ENCODE measurements around the gene TRAPPC3L. TPM values are rescaled to one million over a fixed set of nuclear protein-coding genes. Genes with fewer than 3 reads are reported as not detected.

TRAPPC3L gene
- not detected in 5 replicates for total RNA-seq (2022; extraction: Qiagen RNA extraction; ENCODE audit: low read depth)

DNA sequence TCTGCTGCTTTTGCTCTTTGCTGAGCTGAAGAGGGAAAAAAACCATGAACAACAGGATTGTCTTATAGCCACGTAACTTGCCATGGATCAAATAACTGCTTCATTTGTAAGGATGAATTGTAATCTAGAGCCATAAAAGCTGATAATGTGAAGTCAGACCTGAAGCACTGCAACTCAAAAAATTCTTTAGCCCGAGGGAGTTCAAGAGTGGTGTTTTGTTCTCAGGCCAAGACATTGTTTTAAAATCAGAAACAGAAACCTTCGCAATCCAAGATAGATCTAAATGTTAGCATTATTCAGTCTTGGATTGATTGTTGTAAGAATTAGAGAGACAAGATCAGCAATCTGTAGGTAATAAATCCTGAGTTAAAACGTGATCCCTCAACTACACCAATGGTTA lies at the start of gene TRAPPC3L:
Gene TRAPPC3L (minus strand): TSS at position 34 of the 400 bp plus-strand sequence. CDS start 170 bp downstream, outside the sequence.

GRCh38 chr6:116570856-116571682 lies 25.6 kb upstream of the TRAPPC3L start, which contains the start of gene RWDD1:
RWDD1 (plus strand) TSS chr6:116571504; CDS start chr6:116571583, 79 bp downstream.

GRCh38 chr6:116553451-116553850 lies 8.0 kb upstream of the TRAPPC3L start, which contains the start of gene CALHM4:
CALHM4 (plus strand) TSS chr6:116553751; CDS start chr6:116553794, 43 bp downstream.

DNA sequence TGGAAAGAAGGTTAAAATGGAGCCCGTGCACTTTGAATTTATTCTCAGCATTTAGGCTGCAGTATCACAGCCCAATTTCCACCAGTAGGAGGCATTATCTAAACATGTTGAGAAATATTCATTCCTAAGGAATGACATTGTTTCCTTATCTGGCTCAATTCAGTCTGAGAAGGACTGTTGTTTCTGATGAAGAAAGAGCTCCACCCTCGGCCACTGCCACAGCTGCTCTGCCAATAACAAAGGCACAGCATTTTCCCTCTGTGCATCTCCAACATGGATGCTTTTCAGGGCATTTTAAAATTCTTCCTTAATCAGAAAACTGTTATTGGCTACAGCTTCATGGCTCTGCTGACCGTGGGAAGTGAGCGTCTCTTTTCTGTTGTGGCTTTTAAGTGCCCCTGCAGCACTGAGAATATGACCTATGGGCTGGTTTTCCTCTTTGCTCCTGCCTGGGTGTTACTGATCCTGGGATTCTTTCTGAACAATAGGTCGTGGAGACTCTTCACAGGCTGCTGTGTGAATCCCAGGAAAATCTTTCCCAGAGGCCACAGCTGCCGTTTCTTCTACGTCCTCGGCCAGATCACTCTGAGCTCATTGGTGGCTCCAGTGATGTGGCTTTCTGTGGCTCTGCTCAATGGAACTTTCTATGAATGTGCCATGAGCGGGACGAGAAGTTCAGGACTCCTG lies 33.9 kb downstream of the TRAPPC3L start, which contains the start of gene CALHM5:
Gene CALHM5 (plus strand): TSS at position 216 of the 687 bp plus-strand sequence. CDS start 58 bp downstream, at position 274.

DNA sequence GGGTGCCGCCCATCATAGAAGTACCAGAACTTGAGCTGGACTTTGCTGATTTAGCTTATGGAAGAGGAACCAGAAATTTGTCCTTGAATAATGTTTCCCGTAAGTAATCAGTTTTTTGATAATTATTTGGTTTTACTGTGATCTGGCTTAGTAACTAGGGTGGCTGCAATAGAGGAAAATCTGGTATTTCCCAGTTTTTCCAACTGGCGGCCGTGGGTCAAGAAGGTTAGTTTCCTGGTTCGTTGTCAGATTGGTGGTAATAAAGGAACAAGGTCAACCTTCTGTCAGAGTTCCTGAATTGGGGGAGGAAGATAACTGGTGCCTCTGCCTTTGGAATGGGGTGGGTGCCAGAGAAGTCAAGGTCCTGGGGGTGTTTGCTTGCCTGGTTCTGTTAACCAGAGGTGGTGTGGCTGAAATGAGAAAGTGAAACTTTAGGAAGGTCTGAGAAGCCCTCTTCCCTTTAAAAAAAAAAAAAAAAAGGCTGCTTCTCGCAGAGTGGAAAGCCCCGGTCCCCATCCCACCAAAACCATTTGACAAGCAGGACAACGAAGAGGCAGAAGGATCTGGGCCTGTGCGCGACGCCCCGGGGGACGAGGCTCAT lies 84.1 kb downstream of the TRAPPC3L start, which contains the start of gene CALHM6:
Gene CALHM6 (plus strand): TSS at position 45 of the 601 bp plus-strand sequence. CDS start 555 bp downstream, at position 600.

Other genes starting within 250 kb of the TRAPPC3L start
- 11.1 to 15.3 TPM (median 14.7 TPM) in 5 replicates for gene DSE, start 174.7 kb downstream of the TRAPPC3L start, total RNA-seq (2022; extraction: Qiagen RNA extraction; ENCODE audit: low read depth)
- gene CALHM6, start 84.3 kb downstream of the TRAPPC3L start, total RNA-seq (2022; extraction: Qiagen RNA extraction; ENCODE audit: low read depth): 0.34 TPM in 1 of 5 replicates, not detected in the others
- gene CALHM5, start 34.0 kb downstream of the TRAPPC3L start, total RNA-seq (2022; extraction: Qiagen RNA extraction; ENCODE audit: low read depth): 0.02 to 0.10 TPM (median 0.05 TPM) in 5 replicates
- gene CALHM4, start 8.1 kb upstream of the TRAPPC3L start, total RNA-seq (2022; extraction: Qiagen RNA extraction; ENCODE audit: low read depth): not detected in 5 replicates
- 24.0 to 42.7 TPM (median 37.2 TPM) in 5 replicates for gene RWDD1, start 25.8 kb upstream of the TRAPPC3L start, total RNA-seq (2022; extraction: Qiagen RNA extraction; ENCODE audit: low read depth)
- 0.19 to 0.27 TPM (median 0.24 TPM) in 5 replicates for gene RSPH4A, start 70.8 kb upstream of the TRAPPC3L start, total RNA-seq (2022; extraction: Qiagen RNA extraction; ENCODE audit: low read depth)
- gene ZUP1, start 123.1 kb upstream of the TRAPPC3L start, total RNA-seq (2022; extraction: Qiagen RNA extraction; ENCODE audit: low read depth): 6.4 to 8.0 TPM (median 7.7 TPM) in 5 replicates
- 0.46 to 1.9 TPM (median 1.7 TPM) in 5 replicates for gene KPNA5, start 135.5 kb upstream of the TRAPPC3L start, total RNA-seq (2022; extraction: Qiagen RNA extraction; ENCODE audit: low read depth)
- gene FAM162B, start 220.0 kb upstream of the TRAPPC3L start, total RNA-seq (2022; extraction: Qiagen RNA extraction; ENCODE audit: low read depth): not detected in 5 replicates

Measured in A549 treated with GW870086 at 1 μM for 4 hours (cell line).